Kidney (tissue), 14 donors: ENCODE measurements around the gene ABI3BP. TPM values are rescaled to one million over a fixed set of nuclear protein-coding genes. Genes with fewer than 3 reads are reported as not detected.

Experiments
- DNase-seq, 5 donors: peaks; one replicate each; pipeline ENCODE4 v3.0.0-alpha.2; 2013 to 2020
- FAIRE-seq: peaks from 2 replicates; lab custom pipeline; 2012; peaks lifted over from hg19 to GRCh38; lab: Jason Lieb, UNC
- H3K27ac ChIP-seq, 2 donors: one replicate each; pipeline ENCODE4 v1.7.0; 2013; ENCODE audit warnings: low read depth in 2 of 2, low read length in 2 of 2, inconsistent platforms in 1 of 2
- H3K27me3 ChIP-seq: one replicate; pipeline ENCODE4 v1.7.1; 2013; ENCODE audit warnings: low read length, inconsistent platforms; ENCODE audit not compliant: control insufficient read depth, insufficient read depth
- H3K36me3 ChIP-seq, 3 donors: one replicate each; pipeline versions ENCODE4 v1.7.0 to v1.7.1; 2013; ENCODE audit warnings: low read length in 3 of 3, control low read depth in 1 of 3, inconsistent platforms in 1 of 3; ENCODE audit not compliant: insufficient read depth in 3 of 3, control insufficient read depth in 2 of 3
- H3K4me1 ChIP-seq, 3 donors: one replicate each; pipeline versions ENCODE4 v1.7.0 to v1.7.1; 2013; ENCODE audit warnings: low read length in 3 of 3, inconsistent platforms in 1 of 3, low read depth in 1 of 3; ENCODE audit not compliant: control insufficient read depth in 2 of 3, insufficient read depth in 2 of 3
- H3K4me3 ChIP-seq, 3 donors: one replicate each; pipeline versions ENCODE4 v1.7.0 to v1.8.1; 2013; ENCODE audit warnings: low read length in 3 of 3, control low read depth in 1 of 3, inconsistent platforms in 1 of 3
- H3K9ac ChIP-seq, 3 donors: one replicate each; pipeline versions ENCODE4 v1.7.0 to v1.7.1; 2013; ENCODE audit warnings: low read length in 3 of 3, control low read depth in 1 of 3, inconsistent platforms in 1 of 3
- H3K9me3 ChIP-seq, 3 donors: one replicate each; pipeline versions ENCODE4 v1.7.0 to v1.7.1; 2013; ENCODE audit warnings: low read length in 3 of 3, control low read depth in 1 of 3, inconsistent platforms in 1 of 3; ENCODE audit not compliant: control insufficient read depth in 2 of 3, insufficient read depth in 1 of 3
- CTCF ChIP-seq: IDR thresholded peaks from 3 replicates; pipeline ENCODE4 v1.5.1; 2012; ENCODE audit warnings: mild to moderate bottlenecking, moderate library complexity, borderline replicate concordance; ENCODE audit not compliant: insufficient read depth; ENCODE audit errors: extremely low read depth
- intact Hi-C: fragments of 100-400 bp; cut with DNase I; formaldehyde crosslinking; loops from one replicate; pipeline ENCODE4 v1.11.1; 2022
- polyA plus RNA-seq: library from polyadenylated mRNA; stranded (reverse); fragments of 350-450 nt; fragmentation: Illumina TruSeq; extraction: RNeasy Lipid Tissue Mini Kit (QIAGEN cat#74804); gene quantifications from one replicate; pipeline ENCODE4 v1.2.3, GENCODE V29; 2014; ENCODE audit warnings: low read depth, low replicate concordance; ENCODE audit not compliant: insufficient read depth
- total RNA-seq: library from RNA; stranded (reverse); fragmentation: NEBNext Ultra II Directional; extraction: Animal tissue kit (Norgen Biotek cat#: 25700); gene quantifications from one replicate; pipeline ENCODE4 v1.2.1, GENCODE V29; 2021
- donor health status: control.
- donor health status: control.
- donor health status: control.
- donor health status: control.
- donor health status: control.
- donor health status: DM: yes; HTN: yes; CAD: no.
- donor health status: Normal renal cell carcinoma (clear cell type).

The ABI3BP gene
- total and polyA plus RNA-seq, 2 donors from 2014 or later = 7.1 to 160 TPM

- no peak overlapping the region for H3K9ac ChIP-seq
- intact Hi-C loops = no loop called here
- H3K27ac ChIP-seq = no peak overlapping the region
- no peak for FAIRE-seq
- TF ChIP-seq CTCF = no peak
- no peak overlapping the region for H3K4me3 ChIP-seq
- H3K4me1 ChIP-seq = no peaks in the 10 kb centered on the region
- no peak for DNase-seq
- no peaks in the 10 kb centered on the region for H3K36me3 ChIP-seq
- no peaks in the 10 kb centered on the region for H3K9me3 ChIP-seq
- no peaks in the 10 kb centered on the region for H3K27me3 ChIP-seq
Measured at GRCh38 chr3:100984308-100984707, 8.9 kb downstream of the ABI3BP start.

- Histone ChIP-seq H3K36me3 (no peaks in the 10 kb centered on the region), H3K9ac (no peak overlapping the region), H3K9me3 (no peaks in the 10 kb centered on the region), H3K4me3 (peak overlapping the region in 1 of 3 donors; percentile 26), H3K27ac (no peak overlapping the region), H3K4me1 (no peaks in the 10 kb centered on the region), H3K27me3 (no peaks in the 10 kb centered on the region)
- no peak for TF ChIP-seq CTCF
- intact Hi-C loops = no loop called here
- FAIRE-seq = no peak
- peak in 1 of 5 donors; percentile 7 for DNase-seq
Measured at GRCh38 chr3:100982710-100983109, 10.5 kb downstream of the ABI3BP start.

GRCh38 chr3:100981164-100981911, 11.9 kb downstream of the ABI3BP start:
- no peaks in the 10 kb centered on the region for H3K9me3 ChIP-seq
- FAIRE-seq (no peak), DNase-seq (no peak)
- intact Hi-C loops = no loop called here
- H3K4me3 ChIP-seq = no peak overlapping the region
- no peaks in the 10 kb centered on the region for H3K27me3 ChIP-seq
- no peak overlapping the region for H3K27ac ChIP-seq
- H3K36me3 ChIP-seq = no peaks in the 10 kb centered on the region
- no peak overlapping the region for H3K9ac ChIP-seq
- H3K4me1 ChIP-seq = no peaks in the 10 kb centered on the region
- TF ChIP-seq CTCF = no peak
